MCF 10A (cell line): ENCODE results near the gene RHOT2. TPM values are rescaled to one million over a fixed set of nuclear protein-coding genes. Genes with fewer than 3 reads are reported as not detected.
A peak's percentile ranks its signal among the peaks of the same experiment; 100 is the strongest.

ENCODE experiments used
- BruUV-seq: library from RNA; stranded (reverse); fragments of 400-500 nt; replicated peaks from 2 replicates; lab custom pipeline; 2021; lab: Mats Ljungman, UMichigan
- CTCF ChIA-PET: fragments of 300-600 bp; sonication (Branson Sonifier 250); formaldehyde crosslinking; extraction: SDS; loops from one replicate; lab custom pipeline; 2021; ENCODE audit warnings: antibody characterized with exemption, inconsistent platforms; lab: Yijun Ruan, JAX
- POLR2A ChIA-PET: fragments of 300-600, 350-650 bp; sonication (Branson Sonifier 250); formaldehyde crosslinking; extraction: SDS; loops from one replicate; lab custom pipeline; 2020; ENCODE audit warnings: antibody characterized with exemption, inconsistent platforms; lab: Yijun Ruan, JAX
- DNase-seq: peaks from one replicate; pipeline ENCODE4 v3.0.0-alpha.2; 2018; ENCODE audit not compliant: unreplicated experiment
- H3K27ac Mint-ChIP-seq: one replicate; pipeline ENCODE4 v1.8.0; 2022; ENCODE audit warnings: mild to moderate bottlenecking, low read depth, mixed read lengths; ENCODE audit not compliant: unreplicated experiment
- H3K27me3 Mint-ChIP-seq: one replicate; pipeline ENCODE4 v1.8.0; 2022; ENCODE audit warnings: mixed read lengths; ENCODE audit not compliant: insufficient read depth, unreplicated experiment
- H3K36me3 Mint-ChIP-seq: one replicate; pipeline ENCODE4 v1.8.0; 2022; ENCODE audit warnings: mild to moderate bottlenecking, moderate library complexity, mixed read lengths; ENCODE audit not compliant: insufficient read depth, unreplicated experiment
- H3K4me1 Mint-ChIP-seq: one replicate; pipeline ENCODE4 v1.8.0; 2022; ENCODE audit warnings: mixed read lengths; ENCODE audit not compliant: insufficient read depth, unreplicated experiment
- H3K4me3 Mint-ChIP-seq: one replicate; pipeline ENCODE4 v1.8.0; 2022; ENCODE audit warnings: mild to moderate bottlenecking, moderate library complexity, mixed read lengths; ENCODE audit not compliant: unreplicated experiment
- H3K9me3 Mint-ChIP-seq: one replicate; pipeline ENCODE4 v1.8.0; 2022; ENCODE audit warnings: mixed read lengths; ENCODE audit not compliant: unreplicated experiment
- intact Hi-C: fragments of 100-400 bp; cut with micrococcal nuclease; formaldehyde crosslinking; loops from 2 replicates; pipeline ENCODE4 v1.14.1; 2022
- total RNA-seq: library from RNA; stranded (reverse); gene quantifications from 2 replicates; pipeline ENCODE4 v1.2.3, GENCODE V29; 2022
- TF ChIP-seq, protein P1 (sequence below): fragments of 200-600 bp; IDR thresholded peaks from one replicate; pipeline ENCODE4 v1.8.0; 2022; ENCODE audit warnings: antibody characterized with exemption, mild to moderate bottlenecking; ENCODE audit not compliant: unreplicated experiment

RHOT2 gene
- total RNA-seq, 1 experiment from 2014 or later: 118 TPM

DNA sequence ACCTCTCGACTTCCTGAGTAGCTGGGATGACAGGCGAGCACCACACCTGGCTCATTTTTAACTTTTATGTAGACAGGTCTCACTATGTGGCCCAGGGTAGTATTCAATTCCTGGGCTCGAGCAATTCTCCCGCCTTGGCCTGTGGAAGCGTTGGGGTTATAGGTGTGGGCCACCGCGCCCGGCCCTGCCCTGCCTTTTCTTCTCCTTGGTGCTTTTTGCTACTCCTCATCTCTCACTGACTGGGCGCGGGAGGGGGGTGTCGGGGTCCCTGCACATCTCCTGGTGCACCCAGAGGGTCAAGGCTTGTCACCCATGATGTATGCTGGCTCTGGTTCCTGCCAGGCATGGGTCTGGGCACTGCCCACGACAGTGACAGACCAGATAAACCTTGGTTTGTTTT is 23.4 kb upstream of the RHOT2 start:
- peaks cover 35% of the 10 kb centered on the region for H3K36me3 Mint-ChIP-seq
- H3K4me3 Mint-ChIP-seq: peak overlapping the region; percentile 31
- no peak for DNase-seq
- intact Hi-C loops: no loop called here
- no peaks in the 10 kb centered on the region for H3K27me3 Mint-ChIP-seq
- no peaks in the 10 kb centered on the region for H3K9me3 Mint-ChIP-seq
- POLR2A ChIA-PET: interaction anchor here (0.6 kb wide), 1 partner anchor 31 kb away, joined by 3 read pairs; the partner anchor contains the start of gene RHBDL1
- CTCF ChIA-PET: interaction anchor here (0.7 to 1.0 kb wide), 2 partner anchors 15 to 116 kb away, joined by 3 to 5 read pairs; no protein-coding TSS in a partner anchor
- BruUV-seq: no TSS peak
- no peak overlapping the region for H3K27ac Mint-ChIP-seq
- peaks cover 11% of the 10 kb centered on the region for H3K4me1 Mint-ChIP-seq
- TF ChIP-seq, protein P1, sequence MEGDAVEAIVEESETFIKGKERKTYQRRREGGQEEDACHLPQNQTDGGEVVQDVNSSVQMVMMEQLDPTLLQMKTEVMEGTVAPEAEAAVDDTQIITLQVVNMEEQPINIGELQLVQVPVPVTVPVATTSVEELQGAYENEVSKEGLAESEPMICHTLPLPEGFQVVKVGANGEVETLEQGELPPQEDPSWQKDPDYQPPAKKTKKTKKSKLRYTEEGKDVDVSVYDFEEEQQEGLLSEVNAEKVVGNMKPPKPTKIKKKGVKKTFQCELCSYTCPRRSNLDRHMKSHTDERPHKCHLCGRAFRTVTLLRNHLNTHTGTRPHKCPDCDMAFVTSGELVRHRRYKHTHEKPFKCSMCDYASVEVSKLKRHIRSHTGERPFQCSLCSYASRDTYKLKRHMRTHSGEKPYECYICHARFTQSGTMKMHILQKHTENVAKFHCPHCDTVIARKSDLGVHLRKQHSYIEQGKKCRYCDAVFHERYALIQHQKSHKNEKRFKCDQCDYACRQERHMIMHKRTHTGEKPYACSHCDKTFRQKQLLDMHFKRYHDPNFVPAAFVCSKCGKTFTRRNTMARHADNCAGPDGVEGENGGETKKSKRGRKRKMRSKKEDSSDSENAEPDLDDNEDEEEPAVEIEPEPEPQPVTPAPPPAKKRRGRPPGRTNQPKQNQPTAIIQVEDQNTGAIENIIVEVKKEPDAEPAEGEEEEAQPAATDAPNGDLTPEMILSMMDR: no peak

DNA sequence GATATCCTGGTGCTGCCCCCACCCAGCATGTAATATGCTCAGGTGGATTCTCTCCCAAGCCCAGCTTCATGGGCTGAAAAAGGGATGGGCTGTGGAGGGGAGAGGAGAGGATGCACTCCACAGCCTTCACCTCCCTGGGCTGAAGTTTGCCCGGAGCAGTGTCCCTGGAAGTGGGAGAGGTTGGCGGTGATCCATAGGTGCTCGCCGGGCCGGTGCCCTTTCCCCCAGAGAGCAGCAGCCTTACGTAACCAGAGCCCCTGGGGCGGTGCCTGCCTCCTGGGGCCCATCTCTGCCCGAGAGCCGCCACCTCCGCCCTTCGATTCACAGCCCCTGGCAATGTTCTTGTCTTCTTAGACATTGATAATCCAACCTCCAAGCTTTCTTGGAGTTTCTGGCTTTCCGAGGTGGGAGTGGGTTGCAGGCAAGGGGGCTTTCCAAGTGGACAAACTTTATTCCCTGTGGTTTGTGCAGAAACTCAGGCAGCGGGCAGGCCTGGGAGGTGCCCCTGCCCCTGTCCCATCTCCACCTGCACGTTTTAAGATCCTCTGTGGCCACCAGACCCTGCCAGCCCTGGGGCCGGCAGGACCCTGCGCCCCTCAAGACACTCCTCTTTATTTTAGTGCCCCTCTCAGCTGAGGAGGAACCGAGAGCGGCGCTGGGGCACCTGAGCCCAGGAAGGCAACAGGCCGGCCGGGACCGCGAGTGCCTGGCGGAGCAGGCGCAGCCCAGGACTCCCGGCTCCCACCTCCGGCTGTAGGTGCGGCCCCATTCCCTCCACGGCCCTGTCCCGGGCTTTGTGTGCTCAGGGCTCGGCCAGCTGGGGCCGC is 21.9 kb upstream of the RHOT2 start:
- ChIA-PET POLR2A (interaction anchor here (0.6 to 1.2 kb wide), 2 partner anchors 9 to 20 kb away, joined by 3 read pairs; no protein-coding TSS in a partner anchor), CTCF (no interaction called here)
- peak; percentile 69 for DNase-seq
- H3K27ac Mint-ChIP-seq: peak overlapping the region; percentile 68
- peaks cover 35% of the 10 kb centered on the region for H3K36me3 Mint-ChIP-seq
- H3K4me3 Mint-ChIP-seq: peak overlapping the region; percentile 31
- TF ChIP-seq, protein P1: no peak
- H3K9me3 Mint-ChIP-seq: no peaks in the 10 kb centered on the region
- intact Hi-C loops: no loop called here
- no peaks in the 10 kb centered on the region for H3K27me3 Mint-ChIP-seq
- H3K4me1 Mint-ChIP-seq: peaks cover 17% of the 10 kb centered on the region
- no TSS peak for BruUV-seq

DNA sequence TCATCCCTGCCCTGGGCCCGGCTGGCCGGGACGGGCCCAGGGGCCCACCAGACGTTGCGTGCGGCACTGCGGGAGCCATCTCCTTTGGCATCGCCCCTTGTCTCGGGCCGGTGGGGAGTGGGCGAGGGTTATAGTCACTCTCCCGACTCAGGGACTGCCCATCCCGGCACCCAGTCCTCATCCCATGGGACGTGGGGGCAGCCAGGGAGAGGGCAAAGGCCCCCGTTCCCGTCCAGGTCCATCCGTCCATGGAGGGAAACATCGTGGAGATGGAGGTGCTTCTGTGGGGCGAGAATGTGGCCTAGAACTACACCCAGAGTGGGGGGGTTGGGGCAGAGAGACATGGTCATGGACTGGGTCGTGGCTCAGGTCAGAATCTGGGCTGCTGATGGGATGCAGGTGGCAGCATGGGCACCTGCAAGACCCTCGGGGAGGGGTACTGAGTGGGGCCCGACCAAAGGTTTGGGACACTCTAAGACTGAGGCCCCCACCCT is 21.2 kb upstream of the RHOT2 start:
- ChIA-PET CTCF (no interaction called here), POLR2A (interaction anchor here (1.7 kb wide), 1 partner anchor 10 kb away, joined by 15 read pairs; the partner anchor contains the start of gene METTL26)
- H3K27ac Mint-ChIP-seq: no peak overlapping the region
- TF ChIP-seq, protein P1: no peak
- H3K4me3 Mint-ChIP-seq: peak overlapping the region; percentile 38
- BruUV-seq: no TSS peak
- H3K4me1 Mint-ChIP-seq: peaks cover 17% of the 10 kb centered on the region
- no peak for DNase-seq
- peaks cover 35% of the 10 kb centered on the region for H3K36me3 Mint-ChIP-seq
- H3K9me3 Mint-ChIP-seq: no peaks in the 10 kb centered on the region
- intact Hi-C loops: no loop called here
- H3K27me3 Mint-ChIP-seq: no peaks in the 10 kb centered on the region

DNA sequence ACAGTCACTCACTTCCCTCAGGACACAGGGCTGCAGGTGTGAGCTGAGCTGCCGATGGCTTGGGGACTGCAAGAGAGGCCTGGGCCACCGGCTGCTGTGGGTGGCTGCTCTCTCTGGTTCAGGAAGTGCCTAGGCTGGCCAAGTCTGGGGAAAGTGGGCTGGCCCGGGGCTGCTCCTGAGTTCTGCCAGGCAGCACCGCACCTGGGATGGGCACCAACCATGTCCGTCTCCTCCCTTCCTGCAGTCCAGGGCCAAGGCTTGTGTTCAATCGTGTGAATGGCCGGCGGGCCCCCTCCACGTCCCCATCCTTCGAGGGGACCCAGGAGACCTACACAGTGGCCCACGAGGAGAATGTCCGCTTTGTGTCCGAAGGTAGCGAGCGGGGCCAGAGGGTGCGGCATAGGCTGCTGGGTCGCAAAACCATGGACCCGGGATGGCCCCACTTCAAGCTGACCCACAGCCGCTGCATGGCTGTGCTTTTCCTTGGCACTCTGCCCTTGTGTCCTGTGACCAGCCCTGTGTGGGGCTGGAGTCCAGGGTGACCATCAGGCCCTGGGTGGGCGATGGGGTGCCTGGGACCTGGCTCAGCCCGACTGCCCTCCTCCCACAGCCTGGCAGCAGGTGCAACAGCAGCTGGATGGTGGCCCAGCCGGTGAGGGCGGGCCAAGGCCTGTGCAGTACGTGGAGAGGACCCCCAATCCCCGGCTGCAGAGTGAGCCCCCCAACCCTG is 20.6 kb upstream of the RHOT2 start:
- H3K4me1 Mint-ChIP-seq: peaks cover 17% of the 10 kb centered on the region
- intact Hi-C loops: no loop called here
- H3K27ac Mint-ChIP-seq: no peak overlapping the region
- BruUV-seq: no TSS peak
- H3K36me3 Mint-ChIP-seq: peaks cover 35% of the 10 kb centered on the region
- TF ChIP-seq, protein P1: no peak
- no peak for DNase-seq
- H3K27me3 Mint-ChIP-seq: no peaks in the 10 kb centered on the region
- ChIA-PET POLR2A (interaction anchor here (0.9 to 2.8 kb wide), 9 partner anchors 10 to 68 kb away, joined by 3 to 17 read pairs (median 6); partner anchors contain the start of genes JMJD8, METTL26, RAB40C and RHOT2), CTCF (interaction anchor here (0.5 to 1.4 kb wide), 8 partner anchors 12 to 77 kb away, joined by 3 to 7 read pairs (median 3); partner anchors contain the start of gene WDR24)
- H3K4me3 Mint-ChIP-seq: peak overlapping the region; percentile 38
- H3K9me3 Mint-ChIP-seq: no peaks in the 10 kb centered on the region
